HL-60 (cell line): ENCODE data around the gene ITSN2.

Experiments used
- DNase-seq, 2 experiments: peaks; one replicate each; pipeline ENCODE4 v3.0.0-alpha.2; 2010 to 2020; ENCODE audit warnings: low read depth in 1 of 2, low spot score in 1 of 2
- H3K27ac ChIP-seq: fragments of 250-450 bp; sonication (Bioruptor Pico); replicated peaks from 2 replicates; pipeline ENCODE4 v1.5.1; 2020; ENCODE audit warnings: mild to moderate bottlenecking, moderate library complexity
- H3K27me3 ChIP-seq: fragments of 250-450 bp; sonication (Bioruptor Pico); 2 replicates; pipeline ENCODE4 v1.5.1; 2021; ENCODE audit warnings: mild to moderate bottlenecking, moderate library complexity; ENCODE audit not compliant: insufficient read depth, poor library complexity, severe bottlenecking
- H3K4me3 ChIP-seq: replicated peaks from 2 replicates; pipeline ENCODE4 v1.5.1; 2011; ENCODE audit warnings: mild to moderate bottlenecking, control low read depth, low read length; ENCODE audit not compliant: insufficient read depth
- CTCF ChIP-seq: IDR thresholded peaks from one replicate; pipeline ENCODE4 v1.5.1; 2011; ENCODE audit warnings: low read length, control low read depth, inconsistent platforms; ENCODE audit not compliant: insufficient read depth
- GABPA ChIP-seq: IDR thresholded peaks from 2 replicates; pipeline ENCODE4 v1.6.1; 2012; ENCODE audit warnings: low read depth
- POLR2AphosphoS5 ChIP-seq: IDR thresholded peaks from 2 replicates; pipeline ENCODE4 v1.6.1; 2012; ENCODE audit warnings: low read depth
- REST ChIP-seq: IDR thresholded peaks from 2 replicates; pipeline ENCODE4 v1.6.1; 2012; ENCODE audit warnings: low read depth; ENCODE audit not compliant: insufficient replicate concordance
- SPI1 ChIP-seq: IDR thresholded peaks from 2 replicates; pipeline ENCODE4 v1.6.1; 2012; ENCODE audit warnings: low read depth, mild to moderate bottlenecking, borderline replicate concordance

ITSN2 gene

GRCh38 chr2:24175631-24176187 lies 184.6 kb downstream of the ITSN2 start:
- DNase-seq: no peak
- Histone ChIP-seq H3K27me3 (no peaks in the 10 kb centered on the region), H3K4me3 (no peak overlapping the region), H3K27ac (no peak overlapping the region)
- TF ChIP-seq REST (no peak), POLR2AphosphoS5 (no peak), SPI1 (no peak), CTCF (no peak), GABPA (no peak)

- no peak for DNase-seq
- H3K4me3 ChIP-seq: no peak within 1 kb of the TSS
- no peak within 1 kb of the TSS for H3K27ac ChIP-seq
- no peak for TF ChIP-seq POLR2AphosphoS5
- no peak for TF ChIP-seq REST
- no peak for TF ChIP-seq GABPA
- no peak for TF ChIP-seq CTCF
- TF ChIP-seq SPI1: no peak
- H3K27me3 ChIP-seq: no peaks in the 10 kb centered on the region
These were observed 185.5 kb downstream of the ITSN2 start, which contains the start of gene FAM228A for GRCh38 chr2:24174851-24175277. Gene FAM228A (plus strand): TSS chr2:24175053. CDS start chr2:24175481, 428 bp downstream.

- TF ChIP-seq REST (no peak), POLR2AphosphoS5 (no peak), SPI1 (no peak), GABPA (no peak), CTCF (no peak)
- H3K27me3 ChIP-seq: no peaks in the 10 kb centered on the region
- no peak for DNase-seq
- no peak overlapping the region for H3K4me3 ChIP-seq
- no peak overlapping the region for H3K27ac ChIP-seq
These were observed 191.3 kb downstream of the ITSN2 start for GRCh38 chr2:24169023-24169422.
